Bronchial epithelial cell (primary cell): ENCODE data around the gene TOPBP1. TPM values are rescaled to one million over a fixed set of nuclear protein-coding genes. Genes with fewer than 3 reads are reported as not detected.
"Not testable (repeated sequence)": the region's sequence is repeated elsewhere in the genome, so short reads cannot be mapped to it uniquely, and the experiment has no call there.

Source experiments
- DNase-seq: peaks from one replicate; pipeline ENCODE4 v3.0.0-alpha.2; 2010; ENCODE audit warnings: low read depth
- FAIRE-seq: peaks from 2 replicates; lab custom pipeline; 2011; peaks lifted over from hg19 to GRCh38; lab: Jason Lieb, UNC
- H3K27me3 ChIP-seq: 2 replicates; pipeline ENCODE4 v1.5.1; 2011; ENCODE audit warnings: low read length; ENCODE audit not compliant: control insufficient read depth, insufficient read depth
- H3K36me3 ChIP-seq: 2 replicates; pipeline ENCODE4 v1.5.1; 2011; ENCODE audit warnings: low read length; ENCODE audit not compliant: control insufficient read depth, insufficient read depth
- H3K4me3 ChIP-seq: 2 replicates; pipeline ENCODE4 v1.5.1; 2011; ENCODE audit warnings: mild to moderate bottlenecking, low read depth, low read length, control low read depth
- total RNA-seq: library from RNA; depleted of rRNA; stranded (reverse); fragments of >200 nt; gene quantifications from 2 replicates; pipeline ENCODE4 v1.2.1, GENCODE V29; 2014
- TF ChIP-seq, protein P1 (sequence below): IDR thresholded peaks from 2 replicates; pipeline ENCODE4 v1.5.1; 2011; ENCODE audit warnings: mild to moderate bottlenecking, moderate library complexity, low read length, control low read depth, inconsistent platforms; ENCODE audit not compliant: insufficient read depth, severe bottlenecking

The TOPBP1 gene
- total RNA-seq, 1 donor from 2014 or later = 14.2 TPM

DNA sequence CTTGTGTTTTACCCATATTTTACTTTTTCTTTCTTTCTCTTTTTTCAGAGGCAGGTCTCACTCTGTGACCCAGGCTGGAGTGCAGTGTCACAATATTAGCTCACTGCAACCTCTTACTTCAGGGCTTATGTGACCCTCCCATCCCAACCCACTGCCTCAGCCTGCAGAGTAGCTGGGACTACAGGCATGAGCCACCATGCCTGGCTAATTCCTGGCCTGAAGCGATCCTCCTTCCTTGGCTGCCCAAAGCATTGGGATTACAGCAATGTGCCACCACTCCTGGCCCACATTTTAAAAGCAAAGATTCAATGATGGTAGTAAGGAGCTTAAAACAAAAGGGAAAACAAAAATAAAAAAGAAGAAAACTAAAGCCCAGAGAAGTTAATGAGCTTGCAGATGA is 99.4 kb downstream of the TOPBP1 start:
- no peak for DNase-seq
- Histone ChIP-seq H3K4me3 (no peak overlapping the region), H3K36me3 (no peaks in the 10 kb centered on the region), H3K27me3 (no peaks in the 10 kb centered on the region)
- TF ChIP-seq, protein P1, sequence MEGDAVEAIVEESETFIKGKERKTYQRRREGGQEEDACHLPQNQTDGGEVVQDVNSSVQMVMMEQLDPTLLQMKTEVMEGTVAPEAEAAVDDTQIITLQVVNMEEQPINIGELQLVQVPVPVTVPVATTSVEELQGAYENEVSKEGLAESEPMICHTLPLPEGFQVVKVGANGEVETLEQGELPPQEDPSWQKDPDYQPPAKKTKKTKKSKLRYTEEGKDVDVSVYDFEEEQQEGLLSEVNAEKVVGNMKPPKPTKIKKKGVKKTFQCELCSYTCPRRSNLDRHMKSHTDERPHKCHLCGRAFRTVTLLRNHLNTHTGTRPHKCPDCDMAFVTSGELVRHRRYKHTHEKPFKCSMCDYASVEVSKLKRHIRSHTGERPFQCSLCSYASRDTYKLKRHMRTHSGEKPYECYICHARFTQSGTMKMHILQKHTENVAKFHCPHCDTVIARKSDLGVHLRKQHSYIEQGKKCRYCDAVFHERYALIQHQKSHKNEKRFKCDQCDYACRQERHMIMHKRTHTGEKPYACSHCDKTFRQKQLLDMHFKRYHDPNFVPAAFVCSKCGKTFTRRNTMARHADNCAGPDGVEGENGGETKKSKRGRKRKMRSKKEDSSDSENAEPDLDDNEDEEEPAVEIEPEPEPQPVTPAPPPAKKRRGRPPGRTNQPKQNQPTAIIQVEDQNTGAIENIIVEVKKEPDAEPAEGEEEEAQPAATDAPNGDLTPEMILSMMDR = no peak
- FAIRE-seq = no peak

DNA sequence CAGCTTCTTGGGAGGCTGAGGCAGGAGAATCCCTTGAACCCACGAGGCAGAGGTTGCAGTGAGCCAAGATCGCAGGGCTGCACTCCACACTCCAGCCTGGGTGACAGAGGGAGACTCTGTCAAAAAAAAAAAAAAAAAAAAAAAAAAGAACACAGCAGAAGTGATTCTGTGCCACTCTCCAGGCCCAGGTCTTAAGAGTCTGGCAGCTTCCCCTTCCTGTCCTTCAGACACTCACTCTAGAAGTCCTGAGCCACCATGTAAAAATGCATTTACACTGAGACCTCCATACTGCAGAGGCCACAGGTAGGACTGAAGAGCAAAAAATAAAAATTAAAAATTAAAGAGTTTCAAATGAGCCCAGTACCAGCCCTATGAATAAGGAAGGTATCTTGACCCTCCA is 100.1 kb downstream of the TOPBP1 start:
- DNase-seq (no peak), FAIRE-seq (no peak)
- Histone ChIP-seq H3K4me3 (no peak overlapping the region), H3K36me3 (no peaks in the 10 kb centered on the region), H3K27me3 (no peaks in the 10 kb centered on the region)
- TF ChIP-seq, protein P1 = no peak

DNA sequence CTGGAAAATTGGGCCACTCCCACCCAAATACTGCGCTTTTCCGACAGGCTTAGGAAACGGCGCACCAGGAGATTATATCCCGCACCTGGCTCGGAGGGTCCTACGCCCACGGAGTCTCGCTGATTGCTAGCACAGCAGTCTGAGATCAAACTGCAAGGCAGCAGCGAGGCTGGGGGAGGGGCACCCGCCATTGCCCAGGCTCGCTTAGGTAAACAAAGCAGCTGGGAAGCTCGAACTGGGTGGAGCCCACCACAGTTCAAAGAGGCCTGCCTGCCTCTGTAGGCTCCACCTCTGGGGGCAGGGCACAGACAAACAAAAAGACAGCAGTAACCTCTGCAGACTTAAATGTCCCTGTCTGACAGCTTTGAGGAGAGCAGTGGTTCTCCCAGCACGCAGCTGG is 110.2 kb downstream of the TOPBP1 start:
- H3K36me3 ChIP-seq, FAIRE-seq, H3K27me3 ChIP-seq, DNase-seq, H3K4me3 ChIP-seq: not testable (repeated sequence)

Other genes starting within 250 kb of the TOPBP1 start
- 178 and 232 TPM in 2 replicates for gene CDV3, start 88.3 kb downstream of the TOPBP1 start, total RNA-seq
- under 0.01 and 0.13 TPM in 2 replicates for gene TF, start 84.5 kb upstream of the TOPBP1 start, total RNA-seq
- 81.7 and 111 TPM in 2 replicates for gene SRPRB, start 143.9 kb upstream of the TOPBP1 start, total RNA-seq
- under 0.01 and 0.13 TPM in 2 replicates for gene RAB6B, start 233.9 kb upstream of the TOPBP1 start, total RNA-seq